GM19397 (cell line): ENCODE data around the gene RPP25L.
"Not testable (repeated sequence)": the region's sequence is repeated elsewhere in the genome, so short reads cannot be mapped to it uniquely, and the experiment has no call there.

Source experiments
- ATAC-seq: cut with Tn5 transposase; IDR thresholded peaks from one replicate; pipeline ENCODE4 v1.9.1; 2021; ENCODE audit warnings: mild to moderate bottlenecking, moderate library complexity; ENCODE audit not compliant: unreplicated experiment

Gene RPP25L, protein sequence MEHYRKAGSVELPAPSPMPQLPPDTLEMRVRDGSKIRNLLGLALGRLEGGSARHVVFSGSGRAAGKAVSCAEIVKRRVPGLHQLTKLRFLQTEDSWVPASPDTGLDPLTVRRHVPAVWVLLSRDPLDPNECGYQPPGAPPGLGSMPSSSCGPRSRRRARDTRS

DNA sequence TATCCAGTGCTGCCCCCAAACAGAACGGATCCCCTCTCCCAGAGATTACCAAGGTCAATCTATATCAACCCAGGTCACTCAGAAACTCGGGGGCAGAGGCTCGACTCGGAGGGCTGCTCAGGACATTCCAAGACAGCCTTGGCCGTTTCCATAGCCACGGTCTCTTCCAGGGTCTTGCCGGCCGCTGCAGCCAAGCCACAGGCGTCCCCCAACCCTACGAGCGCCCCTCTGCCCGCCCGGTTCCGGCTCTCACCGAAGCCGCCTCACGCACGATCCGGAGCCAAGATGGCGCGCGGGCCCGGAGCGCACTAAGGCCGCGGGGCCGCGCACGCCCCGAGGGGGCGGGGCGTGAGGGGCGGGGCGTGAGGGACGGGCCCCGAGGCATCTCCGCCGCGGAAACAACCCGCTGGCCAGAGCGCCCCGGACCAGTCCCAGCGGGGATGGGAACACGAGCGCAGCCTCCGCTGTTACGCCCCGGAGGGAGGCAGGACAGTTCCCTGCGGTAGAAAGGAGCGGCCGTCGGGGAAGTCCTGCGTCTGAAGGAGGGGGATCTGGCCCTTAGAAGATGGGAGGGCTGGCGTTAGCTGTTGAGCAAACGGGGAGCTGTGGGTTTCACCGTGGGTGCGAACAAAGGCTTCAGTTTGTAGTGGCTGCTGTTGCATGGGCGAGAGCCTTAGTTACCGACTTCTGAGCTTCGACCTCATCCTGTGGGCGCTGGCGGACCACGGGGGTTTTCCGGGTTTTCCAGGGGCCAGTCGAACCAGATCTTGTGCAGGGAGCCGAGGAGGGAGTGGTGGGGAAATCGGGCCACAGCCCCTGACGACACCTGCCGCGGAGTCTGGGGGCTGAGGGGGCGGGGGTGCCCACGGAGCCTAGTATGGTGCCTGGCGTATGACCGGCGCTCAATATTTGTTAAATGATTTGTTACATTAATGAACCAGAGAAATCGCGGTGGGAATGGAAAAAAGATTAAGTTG is at the start of gene RPP25L:
TSS of gene RPP25L (minus strand) at position 287 of the 977 bp plus-strand sequence. CDS start 801 bp downstream, outside the sequence.
- ATAC-seq: peak; percentile 92

DNA sequence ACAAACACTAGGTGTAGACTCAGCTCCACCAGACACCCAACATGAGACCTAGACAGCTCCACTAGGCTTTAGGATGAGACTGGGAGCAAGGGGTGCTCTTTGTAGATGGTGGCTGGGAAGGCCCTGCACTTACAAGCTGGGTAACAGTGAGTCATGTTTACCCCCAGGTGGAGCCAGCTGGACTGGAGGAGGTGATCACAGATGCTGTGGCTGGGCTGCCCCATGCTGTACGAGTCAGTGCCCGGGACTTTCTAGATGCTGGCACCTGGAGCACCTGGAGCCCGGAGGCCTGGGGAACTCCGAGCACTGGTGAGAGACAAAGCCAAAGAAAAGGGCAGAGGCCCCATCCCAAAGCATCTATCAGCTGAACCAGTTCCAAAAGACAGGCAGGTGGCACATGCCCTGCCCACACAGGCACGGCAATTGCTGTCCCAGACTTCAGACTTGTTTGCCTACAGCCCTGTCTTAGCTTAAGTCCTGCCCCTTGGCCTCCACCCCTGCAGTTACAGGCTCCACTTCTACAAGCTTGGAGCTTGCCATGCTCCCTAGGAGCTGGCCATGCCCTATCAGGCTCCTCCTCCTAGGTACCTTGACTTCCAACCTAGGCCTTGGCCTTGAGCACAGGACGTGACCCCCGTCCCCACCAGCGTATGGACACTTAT is 47.8 kb upstream of the RPP25L start:
- no peak for ATAC-seq

DNA sequence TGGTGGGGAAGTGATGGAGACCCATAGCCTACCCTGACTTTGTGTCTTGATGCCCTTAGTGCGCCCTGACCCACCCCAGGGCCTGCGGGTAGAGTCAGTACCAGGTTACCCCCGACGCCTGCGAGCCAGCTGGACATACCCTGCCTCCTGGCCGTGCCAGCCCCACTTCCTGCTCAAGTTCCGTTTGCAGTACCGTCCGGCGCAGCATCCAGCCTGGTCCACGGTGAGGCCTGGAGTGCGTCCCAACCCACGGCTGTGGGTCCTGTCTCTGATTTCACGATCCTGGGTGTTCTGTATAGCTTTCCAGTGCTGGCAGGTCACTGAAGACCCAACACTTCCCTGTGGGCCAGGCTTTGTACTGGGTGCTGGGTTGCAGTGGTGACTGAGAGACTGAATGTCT is 46.6 kb upstream of the RPP25L start:
- ATAC-seq: no peak

DNA sequence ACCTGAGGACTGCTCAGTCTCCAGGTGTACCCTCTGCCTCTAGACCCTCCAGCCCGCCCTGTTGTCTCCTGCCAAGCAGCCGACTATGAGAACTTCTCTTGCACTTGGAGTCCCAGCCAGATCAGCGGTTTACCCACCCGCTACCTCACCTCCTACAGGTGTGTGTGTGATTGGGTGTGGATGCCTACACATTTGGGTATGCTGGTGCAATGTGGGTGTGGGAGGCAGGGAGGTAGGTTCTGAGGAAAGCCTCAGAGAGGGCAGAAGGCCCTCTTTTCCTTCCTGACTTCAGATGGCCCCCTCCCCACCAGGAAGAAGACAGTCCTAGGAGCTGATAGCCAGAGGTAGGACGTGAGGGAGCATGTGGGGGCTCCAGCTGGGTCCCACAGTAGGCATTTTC is 45.1 kb upstream of the RPP25L start:
- ATAC-seq: no peak

DNA sequence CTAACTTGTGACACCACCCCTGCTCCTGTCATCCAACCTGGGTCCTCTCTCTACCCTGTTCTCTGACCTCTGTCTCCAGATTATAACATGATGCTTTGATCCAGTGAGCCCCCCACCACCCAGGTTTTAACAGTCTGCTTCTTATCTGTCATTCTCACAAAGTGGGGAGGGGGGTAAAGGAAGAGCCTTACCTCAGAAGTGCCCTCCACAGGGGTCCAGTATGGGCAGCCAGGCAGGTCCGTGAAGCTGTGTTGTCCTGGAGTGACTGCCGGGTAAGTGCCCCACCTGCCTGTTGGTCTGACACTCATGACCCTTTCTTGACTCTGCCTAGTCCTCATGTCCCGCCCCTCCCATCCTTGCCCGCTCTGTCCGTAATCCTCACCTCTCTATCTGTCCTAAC is 43.5 kb upstream of the RPP25L start:
- no peak for ATAC-seq

DNA sequence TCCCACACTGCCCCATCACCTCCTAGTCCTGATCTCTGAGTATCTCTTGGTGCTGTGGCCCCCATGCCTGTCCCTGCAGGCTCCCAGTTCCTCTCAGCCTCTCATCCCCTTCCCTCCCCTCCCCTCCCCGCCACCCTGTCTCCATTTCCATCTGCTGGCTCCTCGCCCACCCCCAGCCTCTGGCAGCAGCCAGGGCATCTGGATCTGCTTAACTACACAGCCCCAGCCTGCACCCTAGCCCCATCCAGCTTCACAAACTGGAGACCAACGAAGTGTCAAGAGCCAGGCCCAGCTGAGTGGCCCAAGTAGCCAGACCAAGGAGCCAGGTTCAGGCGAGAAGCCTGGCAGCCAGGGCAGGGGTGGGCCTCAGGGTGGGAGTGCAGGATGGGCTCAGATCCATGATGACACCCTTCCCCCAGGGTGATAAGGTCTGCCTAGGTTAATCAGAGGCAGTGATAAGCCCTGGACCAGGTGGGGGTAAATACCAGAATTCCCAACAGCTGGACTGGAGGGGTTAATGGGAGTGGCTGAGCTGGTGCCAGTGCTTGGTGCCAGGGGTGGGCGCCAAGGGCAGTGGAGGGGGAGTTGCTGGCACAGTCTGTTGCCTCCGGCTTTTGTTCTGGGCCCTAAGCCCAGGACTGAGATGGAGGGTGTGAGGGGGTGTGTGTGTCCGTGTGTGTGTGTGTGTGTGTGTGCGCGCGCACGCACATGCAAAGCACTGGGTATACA is 42.6 kb upstream of the RPP25L start:
- no peak for ATAC-seq

DNA sequence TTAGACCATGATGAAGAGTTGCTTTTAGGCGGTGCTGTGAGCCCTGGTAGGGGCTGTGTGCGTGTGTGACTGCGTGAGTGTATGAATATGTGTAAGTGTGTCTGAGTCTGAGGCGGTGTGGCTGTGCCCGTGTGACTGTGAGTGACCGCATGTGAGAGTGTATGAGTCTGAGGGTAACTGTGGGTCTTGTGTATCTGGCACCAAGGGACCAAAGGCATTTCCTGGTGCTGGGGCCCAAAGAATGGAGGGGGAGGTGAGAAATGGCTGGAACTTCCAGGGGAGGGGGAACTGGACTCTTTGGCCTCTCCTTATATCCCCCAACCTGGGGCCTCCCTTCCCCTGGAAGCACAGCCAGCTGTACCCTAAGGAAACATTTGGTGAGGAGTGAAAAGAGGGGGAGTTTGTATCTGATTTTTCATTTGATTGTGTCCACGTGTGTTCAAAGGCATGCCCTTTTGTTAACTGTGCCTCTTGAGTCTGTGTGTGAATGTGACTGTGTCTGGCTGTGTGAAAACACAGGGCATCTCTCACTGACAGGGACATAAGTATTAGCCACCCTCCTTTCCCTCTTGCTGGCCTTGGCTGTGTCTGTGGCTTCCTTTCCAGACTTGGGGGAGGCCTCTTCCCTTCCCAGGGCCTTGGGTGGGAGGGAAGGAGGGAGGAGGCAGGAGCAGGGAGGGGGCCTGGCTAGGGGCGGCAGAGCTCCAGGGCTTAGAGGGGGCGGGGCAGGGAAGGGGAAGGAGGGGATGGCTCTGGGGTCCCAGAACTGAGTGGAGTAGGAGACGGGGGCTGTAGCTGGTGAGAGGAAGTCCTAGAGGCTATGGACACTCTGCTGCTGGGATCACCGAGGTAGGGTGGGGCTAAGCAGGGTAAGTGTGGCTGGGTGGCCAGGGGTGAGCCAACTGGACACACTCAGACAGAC is 41.5 kb upstream of the RPP25L start:
- no peak for ATAC-seq

DNA sequence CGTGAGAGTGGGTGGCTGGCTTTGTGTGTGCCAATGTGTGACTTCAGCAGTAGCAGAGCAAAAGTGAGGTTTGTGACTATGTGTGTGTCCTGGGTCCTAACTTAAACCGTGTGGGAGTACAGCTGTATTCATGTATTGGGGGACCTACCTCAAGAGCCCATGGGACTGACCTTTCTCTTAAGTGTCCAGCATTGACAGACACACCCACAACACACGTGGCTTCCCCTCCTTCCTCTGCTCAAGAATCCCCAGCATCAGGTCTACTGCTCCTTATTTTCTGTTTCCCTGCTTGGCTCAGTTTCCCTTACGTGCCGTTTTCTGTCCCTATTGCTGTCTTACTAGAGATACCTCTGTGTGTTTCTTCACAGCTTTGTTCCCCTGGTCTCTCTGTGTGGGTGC is 40.7 kb upstream of the RPP25L start:
- no peak for ATAC-seq

DNA sequence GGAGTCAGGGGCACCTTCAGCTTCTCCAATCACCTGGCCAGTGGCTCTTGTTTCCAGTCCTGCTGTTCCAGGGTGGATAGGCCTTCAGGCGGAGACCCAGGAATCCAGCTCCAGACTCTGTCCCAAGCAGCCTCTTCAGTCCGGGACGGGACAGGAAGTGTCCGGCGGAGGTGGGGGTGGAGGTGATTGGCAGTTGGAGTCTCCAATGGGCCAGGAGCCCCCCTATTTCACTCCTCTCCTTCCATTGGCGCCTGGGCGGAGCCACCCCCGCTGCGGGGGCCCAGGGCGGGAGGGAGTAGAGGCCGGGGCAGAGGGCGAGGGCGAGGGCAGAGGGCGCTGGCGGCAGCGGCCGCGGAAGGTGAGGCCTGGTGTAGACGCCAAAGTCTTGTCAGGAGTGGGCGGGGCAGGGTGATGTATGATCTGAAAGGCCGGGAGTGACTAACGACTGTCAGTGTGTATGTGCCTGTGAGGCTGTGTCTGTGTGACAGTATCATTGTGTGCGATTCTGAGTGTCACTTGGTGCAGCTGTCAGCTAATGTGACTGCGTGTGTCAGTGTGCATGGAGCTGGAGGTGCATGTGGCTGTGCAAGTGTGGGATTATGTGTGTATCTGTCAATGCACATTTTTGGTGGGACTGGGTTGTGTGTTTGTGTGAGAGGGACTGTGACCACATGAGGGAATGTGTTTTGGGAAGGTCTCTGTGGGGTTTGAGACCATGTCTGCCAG is 40.1 kb upstream of the RPP25L start, which contains the start of gene IL11RA:
TSS of gene IL11RA (plus strand) at position 310 of the 726 bp plus-strand sequence. CDS start 3,033 bp downstream, outside the sequence.
- no peak for ATAC-seq

DNA sequence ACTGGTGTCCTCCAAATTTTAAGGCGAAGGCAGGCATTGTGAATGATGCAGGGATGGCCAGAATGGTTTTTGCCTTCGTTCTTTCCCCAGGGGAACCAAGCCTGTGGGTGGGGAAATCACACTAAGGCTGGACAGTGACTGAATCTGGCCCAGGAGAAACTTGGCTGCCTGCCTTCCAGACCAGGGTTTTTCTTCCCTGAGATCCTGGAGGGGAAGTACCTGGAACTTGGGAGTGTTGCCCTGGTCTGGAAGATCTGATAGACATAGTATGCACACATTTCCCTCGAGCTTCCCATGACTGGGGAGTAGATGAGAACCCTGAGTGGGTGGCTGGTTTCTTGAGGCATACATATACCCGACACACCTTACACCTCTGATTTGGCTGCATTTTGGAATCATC is 39.4 kb upstream of the RPP25L start:
- ATAC-seq: no peak

DNA sequence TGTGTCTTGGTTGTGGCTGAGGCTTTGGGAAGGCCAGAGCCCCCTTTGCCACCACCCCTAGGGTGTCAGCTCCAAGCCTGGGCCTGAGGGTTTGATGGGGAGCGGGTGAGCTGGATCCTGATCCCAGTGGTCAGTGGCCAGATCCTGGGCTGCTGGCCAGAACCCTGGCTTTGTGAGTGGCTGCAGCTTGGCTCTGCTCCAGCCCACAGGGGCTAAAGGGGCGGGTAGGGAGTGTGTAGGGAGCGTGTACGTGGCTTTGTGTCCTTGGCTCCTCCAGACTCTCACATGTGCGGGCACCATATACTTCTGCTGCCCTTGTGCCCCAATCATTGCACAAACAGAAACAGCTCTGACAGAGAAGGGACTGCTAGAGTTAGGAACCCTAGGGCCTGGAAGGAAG is 38.9 kb upstream of the RPP25L start:
- no peak for ATAC-seq

DNA sequence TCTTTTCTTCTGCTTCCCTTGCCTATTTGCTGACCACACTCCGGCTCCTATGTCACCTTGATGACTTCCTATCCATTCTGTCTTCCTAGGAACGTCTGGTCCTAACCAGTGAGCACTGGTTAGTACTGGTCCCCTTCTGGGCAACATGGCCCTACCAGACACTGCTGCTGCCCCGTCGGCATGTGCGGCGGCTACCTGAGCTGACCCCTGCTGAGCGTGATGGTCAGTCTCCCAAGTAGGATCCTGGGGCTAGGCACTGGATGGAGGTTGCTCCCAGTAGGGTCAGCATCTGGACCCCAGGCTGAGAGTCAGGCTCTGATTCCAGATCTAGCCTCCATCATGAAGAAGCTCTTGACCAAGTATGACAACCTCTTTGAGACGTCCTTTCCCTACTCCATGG is 36.8 kb upstream of the RPP25L start:
- ATAC-seq: no peak

DNA sequence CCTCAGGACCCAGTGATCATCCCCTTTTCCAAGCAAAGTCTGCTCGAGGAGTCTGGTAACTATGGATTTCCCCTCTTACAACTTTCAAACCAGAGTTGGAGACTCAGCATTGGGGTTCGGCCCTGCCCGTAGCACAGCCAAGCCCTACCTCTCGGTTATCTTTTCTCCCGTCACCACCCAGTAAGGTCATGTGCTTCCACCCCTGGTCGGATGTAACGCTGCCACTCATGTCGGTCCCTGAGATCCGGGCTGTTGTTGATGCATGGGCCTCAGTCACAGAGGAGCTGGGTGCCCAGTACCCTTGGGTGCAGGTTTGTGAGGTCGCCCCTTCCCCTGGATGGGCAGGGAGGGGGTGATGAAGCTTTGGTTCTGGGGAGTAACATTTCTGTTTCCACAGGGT is 35.8 kb upstream of the RPP25L start:
- no peak for ATAC-seq

DNA sequence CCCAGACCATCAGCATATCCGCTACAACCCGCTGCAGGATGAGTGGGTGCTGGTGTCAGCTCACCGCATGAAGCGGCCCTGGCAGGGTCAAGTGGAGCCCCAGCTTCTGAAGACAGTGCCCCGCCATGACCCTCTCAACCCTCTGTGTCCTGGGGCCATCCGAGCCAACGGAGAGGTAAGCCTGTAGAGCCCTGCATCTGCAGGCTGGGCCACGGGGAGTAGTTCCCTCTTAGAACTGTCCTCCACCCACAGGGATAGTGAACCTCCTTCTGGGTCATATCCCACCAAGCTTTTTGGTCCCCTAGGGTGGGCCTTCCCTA is 35.1 kb upstream of the RPP25L start:
- no peak for ATAC-seq

DNA sequence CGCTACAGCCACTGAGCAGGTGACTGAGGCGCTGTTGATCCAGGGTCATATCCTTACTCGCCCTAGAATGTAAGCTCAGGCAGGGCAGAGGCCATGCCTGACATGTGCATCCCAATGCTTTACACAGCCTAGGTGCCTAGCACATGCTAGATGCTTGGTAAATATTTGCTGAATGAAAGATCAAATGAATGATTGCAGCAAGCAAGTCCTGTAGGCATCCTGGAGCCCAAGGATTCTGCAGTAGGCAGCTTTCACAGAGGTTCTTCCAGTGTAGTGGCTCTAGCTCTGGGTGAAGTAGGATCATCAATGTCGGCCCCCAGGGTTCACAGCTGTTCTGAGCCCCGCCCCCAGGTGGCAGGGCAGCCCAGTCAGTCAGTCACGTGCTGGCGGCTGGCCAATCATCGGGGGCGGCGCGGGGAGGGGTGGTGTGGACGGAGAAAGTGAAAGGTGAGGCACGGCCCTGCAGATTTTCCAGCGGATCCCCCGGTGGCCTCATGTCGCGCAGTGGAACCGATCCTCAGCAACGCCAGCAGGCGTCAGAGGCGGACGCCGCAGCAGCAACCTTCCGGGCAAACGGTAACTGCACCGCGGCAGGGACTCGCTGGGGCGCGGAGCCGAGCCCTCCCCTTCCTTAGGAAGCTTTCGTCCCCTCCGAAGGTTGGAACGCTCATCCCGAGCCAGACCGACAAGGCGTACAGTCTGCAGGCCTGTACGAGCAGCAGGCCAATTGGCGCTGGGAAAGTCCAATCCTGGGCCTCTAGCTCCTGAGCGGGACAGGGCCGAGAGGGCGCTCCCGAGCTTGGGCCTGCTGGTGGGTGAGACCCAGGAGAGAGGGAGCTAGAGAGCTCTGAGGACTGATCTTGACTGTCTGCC is 34.5 kb upstream of the RPP25L start, which contains the start of gene GALT:
TSS of gene GALT (plus strand) at position 465 of the 873 bp plus-strand sequence. CDS start at position 495, 30 bp downstream.
- ATAC-seq: peak; percentile 90

DNA sequence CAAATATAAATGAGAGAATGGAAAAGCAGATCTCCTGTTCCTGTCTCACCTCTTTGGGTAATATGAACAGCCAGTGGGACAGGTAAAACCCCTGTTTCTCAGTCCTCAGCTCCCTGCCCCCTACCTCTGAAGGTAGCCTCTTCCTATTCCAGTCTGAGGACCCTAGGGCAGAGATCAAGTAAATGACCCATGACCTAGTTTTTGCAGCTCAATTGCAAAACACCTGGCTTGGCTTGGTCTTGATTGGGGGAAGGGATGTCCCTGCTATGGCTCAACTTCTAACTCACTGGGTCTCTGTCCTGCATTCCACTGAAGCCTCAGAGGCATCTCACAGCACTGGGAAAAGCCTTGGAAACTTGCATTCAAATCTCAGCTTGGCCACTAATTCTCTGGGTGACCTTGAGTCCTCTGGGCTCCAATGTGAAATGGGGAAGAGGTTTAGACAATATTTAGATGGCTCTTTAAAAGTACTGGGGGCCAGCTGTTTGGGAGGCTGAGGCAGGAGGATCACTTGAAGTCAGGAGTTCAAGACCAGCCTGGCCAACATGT is 32.9 kb upstream of the RPP25L start:
- no peak for ATAC-seq

DNA sequence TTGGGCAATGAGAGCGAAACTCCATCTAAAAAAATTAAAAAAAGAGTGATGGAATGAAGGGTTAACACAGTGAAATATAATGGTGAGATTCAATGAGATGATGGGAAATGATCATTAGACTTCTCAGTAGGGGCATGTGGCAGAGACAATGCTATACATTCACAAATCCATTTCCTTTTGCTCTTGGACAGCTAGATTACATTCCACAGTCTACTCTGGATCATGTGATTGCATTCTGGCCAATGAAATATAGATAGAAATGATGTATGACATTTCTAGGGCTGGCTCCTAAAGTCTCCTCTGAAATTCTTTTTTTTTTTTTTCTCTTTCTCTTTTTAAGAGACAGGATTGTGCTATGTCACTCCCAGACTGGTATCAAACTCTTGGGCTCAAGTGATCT is 30.8 kb upstream of the RPP25L start:
- no peak for ATAC-seq

DNA sequence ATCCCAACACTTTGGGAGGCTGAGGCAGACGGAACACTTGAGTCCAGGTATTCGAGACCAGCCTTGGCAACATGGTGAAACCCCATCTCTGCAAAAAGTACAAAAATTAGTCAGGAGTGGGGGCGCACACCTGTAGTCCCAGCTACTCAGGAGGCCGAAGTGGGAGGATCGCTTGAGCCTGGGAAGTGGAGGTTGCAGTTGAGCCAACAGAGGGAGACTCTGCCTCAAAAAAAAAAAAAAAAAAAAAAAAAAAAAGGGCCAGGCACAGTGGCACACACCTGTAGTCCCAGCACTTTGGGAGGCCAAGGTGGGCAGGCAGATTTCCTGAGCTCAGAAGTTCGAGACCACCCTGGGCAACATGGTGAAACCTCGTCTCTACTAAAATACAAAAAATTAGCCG is 27.4 kb upstream of the RPP25L start:
- not testable (repeated sequence) for ATAC-seq
